Psoas muscle (tissue), 8 donors: Measurements from ENCODE around the gene GLMP. TPM values are rescaled to one million over a fixed set of nuclear protein-coding genes. Genes with fewer than 3 reads are reported as not detected.

Experiments
- ATAC-seq, 4 donors: fragments of 200-7000 bp; cut with Tn5 transposase; one replicate each; pipeline ENCODE4 v1.9.1; 2020; ENCODE audit warnings: moderate library complexity in 3 of 4, mild to moderate bottlenecking in 2 of 4
- DNase-seq, 2 donors: peaks; one replicate each; pipeline ENCODE4 v3.0.0-alpha.2; 2020
- H3K27ac ChIP-seq: fragments of 200-600 bp; one replicate; pipeline ENCODE4 v1.8.0; 2022
- H3K27me3 ChIP-seq, 3 donors: fragments of 200-600 bp in 1 of 3; one replicate each; pipeline versions ENCODE4 v1.6.1 to v1.8.0; 2013 to 2022; ENCODE audit warnings: low read length in 2 of 3, mild to moderate bottlenecking in 2 of 3, moderate library complexity in 1 of 3; ENCODE audit not compliant: insufficient read depth in 3 of 3
- H3K36me3 ChIP-seq, 2 donors: fragments of 200-600 bp in 1 of 2; one replicate each; pipeline versions ENCODE4 v1.6.1 to v1.8.0; 2013 to 2022; ENCODE audit warnings: low read depth in 1 of 2, mild to moderate bottlenecking in 1 of 2, moderate library complexity in 1 of 2; ENCODE audit not compliant: insufficient read depth in 1 of 2
- H3K4me1 ChIP-seq: fragments of 200-600 bp; one replicate; pipeline ENCODE4 v1.8.0; 2022
- H3K4me3 ChIP-seq: fragments of 200-600 bp; one replicate; pipeline ENCODE4 v1.8.0; 2022; ENCODE audit warnings: mild to moderate bottlenecking
- H3K9me3 ChIP-seq: fragments of 200-600 bp; one replicate; pipeline ENCODE4 v1.8.0; 2022
- CTCF ChIP-seq: fragments of 200-600 bp; IDR thresholded peaks from one replicate; pipeline ENCODE4 v1.8.0; 2022; ENCODE audit warnings: antibody characterized with exemption
- WGBS, 3 donors: extraction: QIAGEN DNeasy Blood & Tissue Kit; methylation state at CpG; one replicate each; pipeline versions ENCODE4 v1.1.6 to v1.1.7; 2013; 5-methylcytosine and 5-hydroxymethylcytosine counted together
- intact Hi-C, 2 donors: fragments of 100-400 bp; cut with DNase I; formaldehyde crosslinking; loops; one replicate each; pipeline versions ENCODE4 v1.11.0 to v1.14.2; 2022
- polyA plus RNA-seq, 3 donors: library from polyadenylated mRNA; stranded (reverse); fragments of 200-250 nt; gene quantifications; one replicate each; pipeline ENCODE4 v1.2.3, GENCODE V29; 2013
- total RNA-seq, 4 donors: library from RNA; stranded (reverse); fragmentation: NEBNext Ultra II Directional in 2 of 4; extraction: Animal tissue kit (Norgen Biotek cat#: 25700) in 2 of 4; gene quantifications; one replicate each; pipeline versions ENCODE4 v1.2.1 to v1.2.4, GENCODE V29; 2021 to 2023
- donor health status: healthy with polysubstance abuse.
- donor health status: DM: no; HTN: no; CAD: no; lungs with moderate emphysema.
- donor health status: Bipolar disorder and iron deficiency.
- donor health status: healthy.
- donor health status: DM: yes; HTN: yes; CAD: no.
- donor health status: DM: no; HTN: no; CAD: no.
- donor health status: DM: no; HTN: no; CAD: no.
- donor health status: DM: yes; HTN: yes; CAD: no.

The GLMP gene
- total and polyA plus RNA-seq, 7 donors: 5.1 to 9.6 (median 7.4) TPM

- no peak for DNase-seq
- H3K36me3 ChIP-seq: peaks cover 0 to 36% of the 10 kb centered on the region in 2 donors
- H3K4me3 ChIP-seq: no peak overlapping the region
- peaks cover 28% of the 10 kb centered on the region for H3K4me1 ChIP-seq
- no peak for ATAC-seq
- no peaks in the 10 kb centered on the region for H3K9me3 ChIP-seq
- 71 to 89% (median 86%) methylated on average over 4 of the region's 4 CpGs for WGBS, 3 donors
- no peaks in the 10 kb centered on the region for H3K27me3 ChIP-seq
- intact Hi-C loops: no loop called here
- TF ChIP-seq CTCF: no peak
- no peak overlapping the region for H3K27ac ChIP-seq
These were observed 10.7 kb downstream of the GLMP start for GRCh38 chr1:156284757-156285156.

- no peak for DNase-seq
- intact Hi-C loops: no loop called here
- 87 to 93% (median 93%) methylated on average over 7 of the region's 7 CpGs for WGBS, 3 donors
- Histone ChIP-seq H3K36me3 (peaks cover 0 to 30% of the 10 kb centered on the region in 2 donors), H3K4me3 (peak within 1 kb of the TSS; percentile 85), H3K4me1 (peaks cover 33% of the 10 kb centered on the region), H3K27ac (peak within 1 kb of the TSS; percentile 92), H3K27me3 (no peaks in the 10 kb centered on the region), H3K9me3 (no peaks in the 10 kb centered on the region)
- no peak for TF ChIP-seq CTCF
- no peak for ATAC-seq
These were observed 11.4 kb downstream of the GLMP start, which contains the start of gene TMEM79 for GRCh38 chr1:156284112-156284511. TSS of gene TMEM79 (plus strand) at chr1:156284325. CDS start at chr1:156285227, 902 bp downstream.

- H3K36me3 ChIP-seq: peaks cover 0 to 30% of the 10 kb centered on the region in 2 donors
- intact Hi-C loops: no loop called here
- WGBS, 3 donors: 67 to 77% (median 72%) methylated on average over 1 of the region's 1 CpG
- no peaks in the 10 kb centered on the region for H3K27me3 ChIP-seq
- H3K9me3 ChIP-seq: no peaks in the 10 kb centered on the region
- H3K4me1 ChIP-seq: peaks cover 33% of the 10 kb centered on the region
- no peak for ATAC-seq
- H3K4me3 ChIP-seq: peak overlapping the region; percentile 85
- DNase-seq: no peak
- no peak for TF ChIP-seq CTCF
- peak overlapping the region; percentile 92 for H3K27ac ChIP-seq
These were observed 12.0 kb downstream of the GLMP start for GRCh38 chr1:156283521-156283920.

GRCh38 chr1:156282479-156283222 is 12.8 kb downstream of the GLMP start, which contains the start of gene SMG5:
TSS of gene SMG5 (minus strand) at chr1:156282825. CDS start at chr1:156282680, 145 bp downstream.
- DNase-seq: peak; percentile 97 to 98
- H3K36me3 ChIP-seq: peaks cover 4 to 31% of the 10 kb centered on the region in 2 donors
- peak within 1 kb of the TSS; percentile 85 for H3K4me3 ChIP-seq
- H3K9me3 ChIP-seq: no peaks in the 10 kb centered on the region
- peaks cover 33% of the 10 kb centered on the region for H3K4me1 ChIP-seq
- ATAC-seq: peak; percentile 88 to 92 (median 90)
- intact Hi-C loops: no loop called here
- 0 to 1% (median 0%) methylated on average over 46 to 50 of the region's 50 CpGs for WGBS, 3 donors
- peak within 1 kb of the TSS; percentile 92 for H3K27ac ChIP-seq
- no peak for TF ChIP-seq CTCF
- no peaks in the 10 kb centered on the region for H3K27me3 ChIP-seq
